ENCODE measurements around the gene C3orf49.

The C3orf49 gene

DNA sequence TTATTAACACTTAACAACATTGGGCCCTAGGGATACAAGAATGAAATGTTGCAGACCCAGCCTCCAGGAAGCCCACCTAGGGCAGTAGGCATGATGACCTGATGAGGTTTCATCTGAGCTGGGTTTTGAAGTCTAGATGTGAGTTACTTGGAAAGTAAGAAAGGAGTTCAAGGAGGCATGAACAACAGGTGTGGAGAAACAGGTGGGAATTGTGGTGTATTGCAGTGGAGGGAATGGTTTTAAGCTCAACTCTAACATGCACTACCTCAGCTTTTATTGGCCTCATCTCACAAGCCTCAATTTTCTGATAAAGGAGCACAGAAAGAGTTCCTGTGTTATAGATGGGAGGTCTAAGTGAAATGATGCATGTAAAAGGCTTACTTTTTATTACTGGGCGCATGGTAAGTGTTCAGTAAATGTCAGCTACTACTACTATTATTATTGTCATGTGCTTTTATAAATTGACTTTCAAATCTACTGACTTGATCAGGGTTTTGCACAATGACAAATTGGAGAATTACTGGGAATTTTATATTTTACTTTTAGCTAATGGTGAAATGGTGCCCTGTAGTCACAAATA, 73.8 kb downstream of the C3orf49 start:
- no peak for DNase-seq

DNA sequence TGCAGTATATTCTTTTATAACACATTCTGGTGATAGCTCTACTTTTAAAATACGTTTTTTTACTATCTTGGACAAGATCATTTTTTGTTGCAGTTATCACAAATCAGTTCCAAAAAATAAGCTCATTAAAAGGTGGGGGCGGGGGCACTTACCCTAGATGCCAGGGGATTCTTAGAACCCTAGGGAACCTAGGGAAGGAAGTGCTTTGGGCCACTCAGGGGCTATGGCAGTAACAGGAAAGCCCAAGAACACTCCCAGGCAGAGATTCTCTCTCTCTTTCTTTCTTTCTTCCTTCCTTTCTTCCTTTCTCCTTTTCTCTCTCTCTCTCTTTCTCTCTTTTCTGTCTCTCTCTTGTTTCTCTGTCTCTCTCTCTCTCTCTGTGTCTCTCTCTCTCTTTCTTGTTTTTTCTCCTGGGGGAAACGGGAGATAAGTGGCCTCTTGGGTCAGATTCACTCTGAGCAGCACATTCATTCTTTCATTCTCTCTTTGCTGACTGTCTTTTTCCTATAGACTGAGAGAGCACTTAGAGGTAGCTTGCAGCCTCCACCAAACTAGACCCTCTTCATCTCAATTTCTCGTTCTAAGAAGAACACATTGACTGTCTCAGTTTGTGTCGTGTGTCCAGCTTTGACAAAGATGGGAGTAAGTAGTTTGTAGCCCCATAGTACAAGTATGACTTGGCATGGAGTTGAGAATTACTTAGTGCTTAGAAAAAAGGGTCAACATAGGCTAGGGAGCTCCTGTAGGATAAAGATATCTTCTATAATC, 76.5 kb downstream of the C3orf49 start:
- DNase-seq = no peak

DNA sequence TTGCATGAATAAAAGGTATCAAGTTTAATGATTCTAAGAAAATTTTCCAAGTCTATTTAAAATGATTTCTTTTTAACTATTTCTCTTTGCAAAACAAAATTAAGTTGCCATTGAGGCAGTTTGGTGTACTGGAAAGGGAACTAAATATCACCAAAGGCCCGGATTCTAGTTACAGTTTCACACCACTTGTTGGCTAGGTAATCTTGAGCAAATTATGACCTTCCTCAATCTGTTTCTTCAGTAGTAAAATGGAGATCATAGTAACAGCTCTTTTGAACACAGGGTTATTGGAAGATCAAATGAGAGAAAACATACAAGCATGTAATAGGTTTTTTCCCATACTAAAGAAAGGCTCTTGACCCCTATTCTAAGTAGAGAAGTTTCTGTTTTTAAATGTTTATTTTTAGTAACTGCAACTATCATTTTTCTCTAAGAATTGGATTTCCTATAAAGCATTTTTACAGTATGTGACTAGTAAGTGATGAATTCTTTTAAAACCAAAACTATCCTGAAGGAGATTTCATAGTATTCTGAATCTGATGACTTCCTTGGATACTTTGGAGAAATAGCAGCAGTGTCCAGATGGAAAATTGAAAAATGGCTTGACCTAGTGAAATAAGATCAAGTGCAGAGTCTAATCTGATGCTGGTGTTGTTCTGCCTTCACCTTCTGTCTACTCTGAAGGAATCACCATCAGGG, 77.4 kb downstream of the C3orf49 start:
- DNase-seq = no peak

Measured in CD4-positive, alpha-beta T cell treated with Interleukin-4 for 4 hours (primary cell).